GM04503 (cell line): Measurements from ENCODE around the gene XPO5.
"Not testable (repeated sequence)": the region's sequence is repeated elsewhere in the genome, so short reads cannot be mapped to it uniquely, and the experiment has no call there.

Experiments used
- DNase-seq: peaks from one replicate; pipeline ENCODE4 v3.0.0-alpha.2; 2012; ENCODE audit warnings: low read depth

Gene XPO5

DNA sequence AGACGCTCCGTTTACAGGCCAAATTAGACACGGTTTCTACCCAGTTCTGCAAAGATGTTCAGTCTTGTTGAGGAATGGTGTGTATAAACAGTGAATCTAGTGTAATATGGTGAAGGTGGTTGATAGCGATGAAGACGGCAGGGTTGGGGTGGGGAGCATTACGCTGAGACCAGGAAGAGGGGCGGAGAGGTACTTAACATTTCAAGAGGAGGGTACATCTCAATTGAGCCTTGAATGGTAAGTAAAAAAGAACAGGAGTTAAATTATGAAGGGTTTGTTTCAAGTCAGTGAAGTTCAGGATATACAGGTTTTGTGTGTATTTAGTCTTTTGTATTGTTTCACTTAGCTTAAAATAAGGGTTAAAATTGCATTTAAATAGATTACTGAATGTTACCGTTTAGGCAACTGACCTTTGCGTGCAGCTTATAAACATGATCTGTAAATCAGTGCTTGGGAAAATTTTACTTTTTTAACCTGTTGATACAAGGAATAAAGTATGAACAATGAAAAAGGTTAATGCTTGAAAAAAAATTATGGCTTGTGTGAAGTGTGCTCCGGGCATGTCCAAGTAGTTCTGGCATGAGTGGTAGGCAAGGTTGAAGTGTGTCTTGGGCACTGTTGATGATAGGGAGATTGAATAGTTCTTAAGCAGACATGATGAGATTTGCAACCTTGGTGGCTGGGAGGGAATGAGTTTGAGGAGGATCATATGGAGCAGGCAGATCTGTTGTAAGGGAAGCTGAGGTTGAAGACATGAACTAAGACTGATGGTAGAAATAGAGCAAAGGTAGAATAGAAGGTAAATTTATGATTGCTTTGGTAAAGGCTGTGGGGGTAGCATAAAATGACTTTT, 58.1 kb downstream of the XPO5 start:
- no peak for DNase-seq

DNA sequence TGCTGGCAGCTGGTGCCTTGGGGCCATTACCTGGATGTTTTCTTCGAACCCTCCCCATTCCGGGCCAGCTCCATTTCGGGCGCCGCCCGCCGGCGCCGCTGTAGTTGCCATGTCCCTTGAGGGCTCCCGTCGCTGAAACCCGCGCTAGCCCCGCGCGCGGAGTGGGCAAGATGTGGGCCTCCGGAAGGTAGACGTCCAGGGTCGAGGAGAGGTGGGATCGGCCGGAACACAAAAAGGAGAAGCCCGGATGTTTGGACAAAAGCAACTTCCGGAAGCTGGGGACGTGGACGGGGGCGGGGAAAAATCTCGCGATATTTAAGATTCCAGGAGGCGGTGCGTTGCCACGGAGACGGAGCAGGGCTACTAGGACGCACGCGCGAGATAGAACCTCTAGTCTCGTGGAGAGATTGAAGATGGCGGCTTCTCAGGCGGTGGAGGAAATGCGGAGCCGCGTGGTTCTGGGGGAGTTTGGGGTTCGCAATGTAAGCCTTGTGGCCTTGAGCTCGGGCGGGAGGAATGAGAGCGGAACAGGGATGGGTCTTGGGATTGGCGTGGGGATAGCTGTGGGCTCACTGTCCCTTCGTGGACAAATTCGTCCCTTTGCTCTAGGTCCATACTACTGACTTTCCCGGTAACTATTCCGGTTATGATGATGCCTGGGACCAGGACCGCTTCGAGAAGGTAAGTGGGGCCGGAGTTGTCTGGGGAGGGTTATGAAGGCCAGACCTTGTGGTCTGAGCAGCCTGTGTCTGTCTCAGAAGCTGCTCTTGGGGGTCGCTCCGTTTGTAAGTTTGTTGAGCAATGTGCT, 58.9 kb downstream of the XPO5 start, which contains the start of the genes POLR1C and YIPF3:
Gene POLR1C, plus strand, starts transcription at position 393 of the 808 bp plus-strand sequence. Its CDS starts 21 bp downstream, at position 414.
Gene YIPF3, minus strand, starts transcription at position 230 of the 808 bp plus-strand sequence. Its CDS starts 119 bp downstream, at position 111.
- peak; percentile 86 for DNase-seq

DNA sequence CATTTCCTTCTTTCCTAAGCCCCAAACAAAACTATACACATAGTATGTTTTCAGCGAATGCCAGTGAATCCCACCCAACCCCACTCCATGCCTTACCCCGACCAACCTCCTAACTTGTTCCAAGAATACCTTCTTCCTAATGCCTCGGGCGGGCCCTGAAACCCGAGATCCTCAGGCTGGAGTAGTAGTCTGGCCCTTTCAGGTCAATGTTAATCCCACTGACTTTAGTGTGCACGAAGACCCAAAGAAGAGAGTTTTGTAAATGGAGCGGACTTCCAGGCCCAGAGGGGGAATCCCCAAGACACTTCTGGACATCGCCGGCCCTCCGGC, 59.5 kb downstream of the XPO5 start:
- DNase-seq: no peak

DNA sequence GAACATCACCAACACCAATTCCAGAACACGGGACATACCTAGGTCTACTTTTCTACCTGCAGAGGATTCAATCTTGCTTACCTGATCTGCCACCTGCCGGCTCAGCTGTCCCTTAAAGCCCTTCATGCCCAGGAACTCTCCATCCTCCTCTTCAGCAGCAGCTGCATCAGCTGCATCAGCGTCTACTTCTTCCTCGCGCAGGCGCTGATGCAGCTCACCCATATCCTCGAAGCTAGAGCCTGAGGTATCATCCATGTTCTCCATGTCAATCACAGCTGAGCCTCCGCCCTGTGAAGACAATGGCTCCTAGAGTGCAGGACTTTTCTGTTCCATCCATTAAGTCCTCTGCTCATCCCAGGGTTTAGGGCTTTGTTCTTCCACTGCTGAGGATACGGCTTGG, 60.0 kb downstream of the XPO5 start:
- no peak for DNase-seq

DNA sequence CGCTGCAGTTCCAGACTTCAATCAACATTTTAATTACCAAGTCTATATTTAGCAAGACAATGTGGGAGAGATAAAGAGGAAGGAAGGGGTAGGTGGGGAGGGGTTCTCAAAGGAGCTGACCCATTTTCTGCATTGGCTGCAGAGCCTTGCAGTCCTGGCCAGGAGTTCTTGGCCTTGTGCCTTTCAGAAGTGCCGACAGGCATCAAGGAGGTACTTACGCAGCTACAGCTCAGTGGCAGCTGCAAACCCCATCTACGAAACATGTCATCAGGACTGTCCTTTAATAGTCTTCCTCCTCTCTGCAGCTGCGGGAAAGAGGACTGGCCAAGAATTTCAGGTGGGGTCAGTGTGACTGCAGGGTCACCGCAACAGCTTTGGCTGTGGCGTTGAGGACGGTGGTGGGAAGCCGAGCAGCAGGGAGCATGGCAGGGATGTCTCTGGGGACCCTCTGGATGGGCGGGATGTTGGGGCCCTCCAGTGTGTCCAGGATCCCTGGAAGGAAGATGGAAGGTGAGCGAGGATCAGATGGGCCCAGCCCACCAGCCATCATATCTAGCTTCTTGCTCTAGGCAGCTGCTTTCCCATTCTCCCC, 63.9 kb downstream of the XPO5 start:
- DNase-seq: no peak

DNA sequence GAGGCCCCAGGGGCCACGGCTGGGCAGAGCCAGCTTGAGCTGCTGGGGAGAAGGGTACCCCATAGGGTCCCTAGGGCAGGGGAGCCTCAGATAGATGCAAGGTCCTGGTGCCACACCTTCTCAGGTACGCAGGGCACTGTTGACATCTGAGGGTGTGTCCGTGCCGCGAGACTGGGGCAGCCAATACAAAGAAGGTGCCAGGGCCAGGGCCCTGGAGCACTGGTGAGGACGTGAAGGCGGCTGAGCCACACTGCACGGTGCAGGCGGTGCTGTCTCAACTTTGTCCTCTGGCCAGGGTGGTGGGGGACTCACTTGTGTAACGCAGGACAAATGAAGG, 65.0 kb downstream of the XPO5 start:
- DNase-seq: no peak

DNA sequence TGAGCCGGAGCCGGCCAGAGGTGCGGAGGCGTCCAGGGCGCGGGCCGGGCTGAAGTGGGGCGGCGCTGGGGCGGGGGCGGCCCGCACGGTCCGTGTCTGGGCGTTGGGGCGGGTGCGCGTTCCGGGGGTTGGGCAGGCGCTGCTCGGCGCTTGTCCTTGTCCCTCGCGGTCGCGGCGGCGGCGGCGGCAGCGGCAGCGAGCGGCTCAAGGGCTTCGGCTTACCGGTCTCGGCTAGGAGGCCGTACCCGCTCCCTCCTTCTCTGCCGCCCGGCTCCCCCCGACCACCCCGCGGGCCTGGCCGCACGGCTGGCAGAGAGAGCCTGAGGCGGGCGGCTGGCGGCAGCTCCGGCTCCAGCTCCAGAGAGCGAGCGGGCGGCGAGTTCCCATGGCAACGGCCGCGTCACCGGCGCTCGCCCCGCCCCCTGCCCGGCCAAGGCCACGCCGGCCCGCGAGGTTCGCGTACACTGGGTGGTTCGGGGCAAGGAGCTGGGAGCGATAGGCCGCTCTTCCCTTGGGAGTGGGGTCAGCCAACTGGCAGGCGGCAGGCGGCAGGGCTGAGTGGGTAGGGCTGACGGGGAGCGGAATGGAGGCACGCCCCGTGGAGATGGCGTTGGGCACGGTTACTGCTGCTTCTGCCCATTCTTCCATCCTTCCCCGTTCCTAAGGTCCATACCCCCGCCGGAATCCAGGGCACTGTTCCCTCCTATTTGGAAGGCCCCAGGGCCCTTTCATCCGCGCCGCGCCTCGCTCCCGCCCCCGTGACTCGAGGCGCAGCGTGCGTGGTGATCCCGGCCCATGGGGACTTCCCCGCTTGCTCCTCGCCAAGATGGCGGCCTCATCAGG, 65.6 kb downstream of the XPO5 start, which contains the start of gene LRRC73:
Gene LRRC73, minus strand, starts transcription at position 363 of the 843 bp plus-strand sequence. CDS start 561 bp downstream, outside the sequence.
- peak; percentile 50 for DNase-seq

DNA sequence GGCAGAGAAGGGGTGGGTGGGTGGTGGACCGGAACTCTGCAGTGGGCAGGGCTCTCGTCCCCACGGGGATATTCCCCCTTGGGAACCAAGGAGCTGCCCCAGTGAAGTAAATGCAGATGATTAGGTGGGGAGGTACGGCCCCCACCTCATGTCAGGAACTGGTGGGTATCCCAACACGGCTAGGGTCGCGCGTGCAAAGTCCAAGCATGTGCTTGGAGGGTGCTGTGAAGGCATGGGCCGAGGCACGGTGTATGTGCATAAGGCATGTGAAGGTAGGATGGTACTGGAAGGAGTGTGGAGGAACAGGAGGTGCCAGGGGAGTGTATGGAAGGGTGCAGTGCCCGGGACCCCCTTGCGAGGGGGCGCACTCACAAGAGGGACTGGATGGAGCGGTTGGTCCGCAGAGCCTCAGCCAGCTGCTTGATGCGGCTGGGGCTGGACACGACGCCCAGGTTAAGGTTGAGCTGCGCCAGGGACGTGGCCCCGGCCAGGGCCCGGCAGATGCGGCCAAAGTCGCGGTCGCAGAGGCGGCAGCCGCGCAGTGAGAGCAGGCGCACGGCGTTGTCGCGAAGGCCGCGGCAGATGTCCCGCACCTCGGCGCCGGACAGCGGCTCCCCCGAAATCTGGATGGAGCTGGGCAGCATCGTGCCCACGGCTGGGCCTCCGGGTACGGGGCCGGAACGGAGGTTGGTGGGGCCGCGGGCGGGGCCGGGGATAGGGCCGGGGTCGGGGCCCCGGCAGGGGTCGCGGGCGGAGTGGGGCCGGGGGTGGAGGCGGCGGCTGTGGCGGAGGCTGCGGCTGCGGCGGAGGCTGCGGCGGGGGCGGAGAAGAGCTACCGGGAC, 66.5 kb downstream of the XPO5 start:
- no peak for DNase-seq

DNA sequence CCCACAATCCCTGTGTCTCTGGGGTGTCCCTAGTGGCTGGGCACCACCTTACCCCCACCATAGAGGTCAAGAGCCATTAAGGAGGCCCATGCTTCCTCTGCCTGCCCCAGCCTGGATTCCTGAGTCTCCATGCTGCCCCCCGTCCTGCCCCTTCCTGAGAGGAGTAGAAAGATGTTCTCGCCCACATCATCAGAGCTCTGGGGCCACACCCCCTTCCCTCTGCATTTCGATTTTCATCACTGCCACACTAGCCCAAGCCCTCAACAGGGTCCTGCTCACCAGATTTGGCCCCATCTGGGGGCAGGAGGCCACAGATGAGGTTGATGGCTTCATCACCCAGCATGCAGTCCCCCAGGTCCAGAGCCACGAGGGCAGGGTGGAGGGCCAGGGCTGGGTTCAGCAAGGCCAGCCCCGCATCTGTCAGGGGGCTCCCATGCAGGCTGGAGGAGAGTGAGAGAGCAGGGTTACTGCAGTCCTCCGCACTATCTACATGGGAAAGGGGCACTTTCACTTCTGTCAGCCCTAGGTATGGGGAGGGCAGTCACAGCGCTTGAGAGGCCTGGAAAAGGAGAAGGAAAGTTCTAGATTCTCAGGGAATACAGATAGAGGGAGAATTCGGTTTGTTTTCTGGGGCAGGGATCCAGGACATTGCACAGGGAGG, 67.2 kb downstream of the XPO5 start:
- no peak for DNase-seq

DNA sequence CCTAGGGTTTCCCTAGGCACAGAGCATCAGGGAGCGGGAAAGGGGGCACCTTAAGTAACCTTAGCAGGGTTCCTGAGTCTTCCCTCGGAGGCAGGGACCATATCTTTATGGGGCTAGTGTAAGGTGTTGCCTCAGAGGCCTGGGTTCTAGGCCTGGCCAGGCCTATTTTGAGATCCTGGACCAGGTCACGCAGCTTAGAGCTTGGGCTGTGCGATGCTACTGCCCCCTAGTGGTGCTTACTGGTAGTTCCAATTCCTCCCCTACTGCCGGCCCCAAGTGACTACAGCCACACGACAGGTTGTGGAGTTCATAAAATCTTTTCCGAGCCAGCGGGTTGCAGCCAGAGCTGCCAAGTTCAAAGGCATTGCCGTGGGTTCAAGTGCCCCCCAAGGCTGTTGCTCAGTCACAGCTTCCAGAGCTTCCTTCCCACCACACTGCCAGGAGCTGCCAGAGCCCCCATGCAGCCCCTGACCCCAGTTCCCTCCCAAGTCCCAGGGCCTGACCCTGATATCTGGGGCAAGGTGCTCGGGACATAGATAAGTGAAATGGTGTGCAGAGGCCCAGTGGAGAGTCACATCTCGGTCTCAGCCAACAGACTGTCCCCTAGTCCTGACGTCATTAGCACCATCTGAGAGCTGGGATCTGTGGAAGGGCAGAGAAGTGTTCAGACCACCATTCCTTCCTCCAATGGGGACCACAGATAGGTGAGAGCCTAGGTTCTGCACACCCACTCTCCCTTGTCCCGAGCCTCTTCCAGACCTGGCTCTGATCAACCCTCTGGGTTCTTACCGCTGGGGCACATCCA, 69.0 kb downstream of the XPO5 start:
- DNase-seq: peak; percentile 29

DNA sequence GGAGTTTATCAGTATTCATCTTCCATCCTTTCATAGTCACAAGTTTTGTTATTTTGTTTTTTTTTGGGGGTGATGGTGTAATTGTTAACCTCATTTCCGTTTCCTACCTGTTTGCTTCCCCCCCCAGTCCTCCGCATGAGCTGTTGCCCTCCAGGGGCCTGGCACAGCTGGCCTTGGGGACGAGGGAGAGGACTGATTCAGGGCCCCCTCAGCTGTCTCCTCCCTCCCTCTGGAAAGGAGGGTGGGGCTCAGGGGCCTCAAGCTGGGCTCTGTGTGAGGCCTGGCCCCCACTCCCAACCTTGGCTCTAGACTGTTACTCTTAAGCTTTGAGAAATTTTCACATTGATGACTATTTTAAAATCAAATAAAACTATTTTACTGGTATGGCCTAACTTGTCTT, 69.7 kb downstream of the XPO5 start:
- DNase-seq: no peak

DNA sequence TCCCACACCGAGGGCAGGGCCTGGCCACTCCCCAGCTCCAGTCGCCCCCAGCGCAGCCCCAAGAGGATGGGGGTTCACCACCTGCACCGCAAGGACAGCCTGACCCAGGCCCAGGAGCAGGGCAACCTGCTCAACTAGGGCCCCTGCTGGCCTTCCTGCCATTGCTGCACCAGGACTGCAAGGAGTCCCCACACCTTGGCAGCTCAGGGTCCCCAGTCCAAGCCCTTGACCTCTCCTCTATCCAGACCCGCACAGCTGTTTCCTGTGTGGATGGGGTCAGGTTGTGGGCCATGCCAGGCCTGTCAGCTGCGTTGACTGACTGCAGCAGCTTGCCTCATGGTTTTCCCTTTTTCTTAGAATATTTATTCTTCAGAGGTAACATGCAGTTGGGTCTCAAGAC, 70.1 kb downstream of the XPO5 start:
- no peak for DNase-seq

DNA sequence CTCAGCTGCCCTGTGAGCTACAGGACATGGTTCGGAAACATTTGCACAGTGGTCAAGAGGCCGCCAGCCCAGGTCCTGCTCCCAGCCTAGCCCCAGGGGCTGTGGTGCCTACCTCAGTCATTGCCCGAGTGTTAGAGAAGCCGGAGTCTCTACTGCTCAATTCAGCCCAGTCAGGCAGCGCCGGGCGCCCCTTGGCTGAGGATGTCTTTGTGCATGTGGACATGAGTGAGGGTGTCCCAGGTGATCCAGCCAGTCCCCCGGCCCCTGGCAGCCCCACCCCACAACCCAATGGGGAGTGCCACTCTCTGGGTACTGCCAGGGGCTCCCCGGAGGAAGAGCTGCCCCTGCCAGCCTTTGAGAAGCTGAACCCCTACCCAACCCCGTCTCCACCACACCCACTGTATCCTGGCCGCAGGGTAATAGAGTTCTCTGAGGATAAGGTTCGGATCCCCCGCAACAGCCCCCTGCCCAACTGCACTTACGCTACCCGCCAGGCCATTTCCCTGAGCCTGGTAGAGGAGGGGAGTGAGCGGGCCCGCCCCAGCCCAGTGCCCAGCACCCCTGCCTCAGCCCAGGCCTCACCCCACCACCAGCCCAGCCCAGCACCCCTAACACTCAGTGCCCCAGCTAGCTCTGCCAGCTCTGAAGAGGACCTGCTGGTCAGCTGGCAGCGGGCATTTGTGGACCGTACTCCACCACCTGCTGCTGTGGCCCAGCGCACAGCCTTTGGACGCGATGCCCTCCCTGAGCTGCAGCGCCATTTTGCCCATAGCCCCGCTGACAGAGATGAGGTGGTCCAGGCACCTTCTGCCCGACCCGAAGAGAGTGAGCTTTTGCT, 70.9 kb downstream of the XPO5 start:
- DNase-seq: no peak

DNA sequence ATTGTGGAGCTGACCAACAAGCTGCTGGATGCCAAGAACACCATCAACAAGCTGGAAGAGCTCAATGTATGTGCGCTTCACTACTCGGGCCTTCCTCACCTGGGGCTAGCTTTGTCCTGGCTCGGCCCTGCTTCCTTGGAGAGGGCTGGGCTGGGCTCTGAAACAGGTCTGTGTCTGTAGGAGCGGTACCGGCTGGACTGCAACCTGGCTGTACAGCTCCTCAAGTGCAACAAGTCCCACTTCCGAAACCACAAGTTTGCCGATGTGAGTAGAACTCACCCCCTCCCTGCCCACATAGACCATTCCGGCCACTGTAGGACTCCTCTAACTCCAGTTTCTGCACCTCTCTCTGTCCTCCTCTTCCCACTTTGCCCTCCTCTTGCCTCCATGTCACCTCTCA, 72.4 kb downstream of the XPO5 start:
- no peak for DNase-seq

DNA sequence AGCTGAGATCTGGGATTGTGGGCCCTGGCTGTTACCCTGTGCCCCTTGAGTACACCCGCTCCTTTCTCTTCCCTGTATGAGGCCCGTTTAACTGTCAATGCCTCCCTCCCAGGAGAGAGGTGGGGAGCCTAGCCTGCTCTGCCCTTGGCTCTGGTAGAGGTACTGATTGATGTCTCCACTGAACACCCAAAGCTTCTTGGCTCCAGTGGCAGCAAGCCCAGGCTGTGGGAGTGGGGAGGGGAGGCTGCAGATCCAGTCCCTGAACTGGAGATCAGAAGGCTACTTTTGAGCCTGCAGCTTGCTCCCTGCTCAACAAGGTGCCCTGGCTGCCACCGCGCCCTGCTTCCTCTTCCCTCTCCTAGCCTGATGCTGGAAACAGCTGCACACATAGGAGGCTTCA, 73.2 kb downstream of the XPO5 start:
- DNase-seq: no peak

DNA sequence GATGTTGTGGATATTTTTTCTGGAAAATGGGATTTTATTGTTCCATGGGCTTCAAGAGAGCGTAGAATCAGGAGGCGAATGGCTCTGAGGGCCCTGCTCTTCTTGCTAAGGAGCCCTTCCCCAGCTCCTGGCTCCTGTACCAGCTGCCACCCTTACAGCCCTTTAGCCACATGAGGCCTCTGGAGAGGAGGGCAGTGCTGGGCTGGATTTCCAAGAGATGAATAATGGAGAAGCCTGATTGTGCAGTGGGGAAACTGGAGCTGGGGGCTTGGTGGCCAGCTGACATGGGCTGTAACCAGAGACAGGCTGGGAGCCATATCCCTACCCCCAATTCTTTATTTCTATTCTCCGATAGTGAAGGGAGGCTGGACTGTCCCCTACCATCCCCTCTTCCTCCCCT, 74.9 kb downstream of the XPO5 start:
- no peak for DNase-seq

DNA sequence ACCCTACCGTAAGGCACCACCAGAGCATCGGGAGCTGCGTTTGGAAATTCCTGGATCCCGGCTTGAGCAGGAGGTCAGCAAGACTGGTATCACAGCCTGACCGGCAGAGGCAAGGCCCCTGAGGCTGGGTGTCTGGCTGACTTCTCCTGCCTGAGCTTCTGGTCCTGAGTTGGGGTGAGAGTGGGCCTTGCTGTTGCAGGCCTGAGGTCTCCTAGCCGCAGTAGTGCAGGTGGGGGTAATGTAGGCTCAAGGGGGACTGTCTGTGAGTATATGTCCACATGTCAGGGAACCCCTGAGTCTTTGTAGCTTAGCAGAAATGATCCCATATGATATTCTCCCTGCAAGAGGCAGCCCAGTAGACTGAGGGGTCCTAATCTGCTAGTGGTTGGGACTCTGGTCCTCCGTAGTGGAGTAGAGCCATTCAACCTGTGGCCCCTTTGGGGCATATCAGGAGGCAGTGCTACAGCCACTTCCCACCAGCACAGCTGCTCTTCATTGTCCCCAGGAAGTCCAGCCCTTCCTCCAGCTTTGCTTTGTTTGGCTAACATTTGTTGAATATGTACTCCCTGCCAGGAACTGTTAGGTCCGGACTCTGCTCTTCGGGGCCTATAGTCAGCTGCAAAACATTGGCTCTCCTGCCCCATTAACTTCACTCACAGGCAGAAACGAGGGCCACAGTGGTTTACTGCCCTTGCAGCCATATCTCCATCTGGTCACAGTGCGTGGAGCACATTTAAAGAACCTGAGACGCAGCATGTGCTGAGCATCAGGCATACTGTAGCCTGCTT, 76.6 kb downstream of the XPO5 start:
- no peak for DNase-seq

DNA sequence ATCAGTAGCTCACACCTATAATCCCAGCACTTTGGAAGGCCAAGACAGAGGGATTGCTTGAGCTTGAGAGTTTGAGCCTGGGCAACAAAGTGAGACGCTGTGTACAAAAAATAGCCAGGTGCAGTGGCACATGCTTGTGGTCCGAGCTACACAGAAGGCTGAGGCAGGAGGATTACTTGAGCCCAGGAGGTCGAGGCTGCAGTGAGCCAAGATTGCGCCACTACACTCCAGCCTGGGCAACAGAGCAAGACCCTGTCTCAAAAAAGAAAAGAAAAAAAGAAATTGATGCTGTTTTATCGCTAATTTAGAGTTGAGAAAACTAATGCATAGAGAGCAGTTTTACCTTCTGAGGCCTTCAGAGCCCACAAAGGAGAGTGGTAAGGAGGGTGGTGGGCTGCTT, 77.5 kb downstream of the XPO5 start:
- not testable (repeated sequence) for DNase-seq
